Neural cell (in vitro differentiated cells): ENCODE measurements around the gene HCFC1. TPM values are rescaled to one million over a fixed set of nuclear protein-coding genes. Genes with fewer than 3 reads are reported as not detected.

Source experiments
- H2AFZ ChIP-seq: fragments of 200-600, 300-800 bp; sonication (generic), shearing (Covaris generic); 2 replicates; pipeline ENCODE4 v1.6.0; 2014; ENCODE audit warnings: low read depth, mild to moderate bottlenecking, antibody characterized with exemption, low read length, moderate library complexity
- H3F3A ChIP-seq: fragments of 200-600 bp; shearing (Covaris generic); 2 replicates; pipeline ENCODE4 v1.6.1; 2016; ENCODE audit warnings: mild to moderate bottlenecking, moderate library complexity, mixed read lengths, antibody characterized with exemption, low read length; ENCODE audit not compliant: insufficient read depth, poor library complexity, severe bottlenecking
- H3K27ac ChIP-seq: fragments of 200-600, 300-800 bp; sonication (generic), shearing (Covaris generic); 2 replicates; pipeline ENCODE4 v1.5.1; 2014; ENCODE audit warnings: mild to moderate bottlenecking, low read length, moderate library complexity
- H3K27me3 ChIP-seq: fragments of 300-800, 200-600 bp; sonication (generic), shearing (Covaris generic); 2 replicates; pipeline ENCODE4 v1.6.0; 2014; ENCODE audit warnings: mild to moderate bottlenecking, low read depth, low read length, moderate library complexity; ENCODE audit not compliant: insufficient read depth
- H3K36me3 ChIP-seq: fragments of 300-800, 200-600 bp; sonication (generic), shearing (Covaris generic); 2 replicates; pipeline ENCODE4 v1.5.1; 2014; ENCODE audit warnings: mild to moderate bottlenecking, antibody characterized with exemption, low read length, moderate library complexity; ENCODE audit not compliant: insufficient read depth
- H3K4me2 ChIP-seq: fragments of 300-800, 200-600 bp; sonication (generic), shearing (Covaris generic); 2 replicates; pipeline ENCODE4 v1.6.0; 2014; ENCODE audit warnings: mild to moderate bottlenecking, low read length
- H3K4me3 ChIP-seq: fragments of 300-800, 200-600 bp; sonication (generic), shearing (Covaris generic); 2 replicates; pipeline ENCODE4 v1.5.1; 2014; ENCODE audit warnings: mild to moderate bottlenecking, low read length, moderate library complexity
- H3K79me2 ChIP-seq: fragments of 200-600 bp; shearing (Covaris generic); replicated peaks from 2 replicates; pipeline ENCODE4 v1.6.0; 2014; ENCODE audit warnings: mild to moderate bottlenecking, low read length, moderate library complexity; ENCODE audit not compliant: insufficient read depth
- H3K9ac ChIP-seq: fragments of 300-800, 200-600 bp; sonication (generic), shearing (Covaris generic); 2 replicates; pipeline ENCODE4 v1.6.1; 2016; ENCODE audit warnings: mild to moderate bottlenecking, low read length, mixed read lengths
- H3K9me2 ChIP-seq: fragments of 200-600 bp; shearing (Covaris generic); 2 replicates; pipeline ENCODE4 v1.6.1; 2016; ENCODE audit warnings: mild to moderate bottlenecking, low read length, mixed read lengths; ENCODE audit not compliant: insufficient read depth
- H3K9me3 ChIP-seq: fragments of 200-600, 300-800 bp; sonication (generic), shearing (Covaris generic); 2 replicates; pipeline ENCODE4 v1.6.1; 2016; ENCODE audit warnings: mild to moderate bottlenecking, mixed run types, low read length, moderate library complexity, mixed read lengths
- H4K20me1 ChIP-seq: fragments of 200-600 bp; shearing (Covaris generic); 2 replicates; pipeline ENCODE4 v1.6.1; 2016; ENCODE audit warnings: mild to moderate bottlenecking, mixed run types; ENCODE audit not compliant: insufficient read depth
- EP300 ChIP-seq: fragments of 450-650 bp; conservative IDR thresholded peaks from 2 replicates; pipeline ENCODE4 v1.6.1; 2014; ENCODE audit warnings: antibody characterized with exemption, mild to moderate bottlenecking, moderate library complexity; ENCODE audit not compliant: poor library complexity, severe bottlenecking
- EZH2 ChIP-seq: fragments of 200-600, 300-800 bp; shearing (Covaris generic), sonication (generic); IDR thresholded peaks from 2 replicates; pipeline ENCODE4 v1.6.1; 2014; ENCODE audit warnings: antibody characterized with exemption, low read length, borderline replicate concordance, mild to moderate bottlenecking; ENCODE audit not compliant: insufficient read depth, poor library complexity, severe bottlenecking
- MXI1 ChIP-seq: fragments of 450-650 bp; conservative IDR thresholded peaks from 2 replicates; pipeline ENCODE4 v1.6.1; 2014; ENCODE audit warnings: antibody characterized with exemption, mild to moderate bottlenecking; ENCODE audit not compliant: poor library complexity, severe bottlenecking
- POLR2AphosphoS5 ChIP-seq: IDR thresholded peaks from 2 replicates; pipeline ENCODE4 v1.6.1; 2012
- RAD21 ChIP-seq: fragments of 450-650 bp; conservative IDR thresholded peaks from 2 replicates; pipeline ENCODE4 v1.6.1; 2014; ENCODE audit warnings: antibody characterized with exemption, mild to moderate bottlenecking, moderate library complexity
- REST ChIP-seq: IDR thresholded peaks from 2 replicates; pipeline ENCODE4 v1.6.1; 2012; ENCODE audit warnings: borderline replicate concordance
- SMC3 ChIP-seq: fragments of 450-650 bp; conservative IDR thresholded peaks from 2 replicates; pipeline ENCODE4 v1.6.1; 2014; ENCODE audit warnings: antibody characterized with exemption, mild to moderate bottlenecking, moderate library complexity; ENCODE audit not compliant: poor library complexity
- TAF1 ChIP-seq: IDR thresholded peaks from 2 replicates; pipeline ENCODE4 v1.6.1; 2012; ENCODE audit warnings: low read depth
- polyA plus RNA-seq: library from polyadenylated mRNA; depleted of rRNA; stranded (reverse); fragments of >200 nt; gene quantifications from 2 replicates; pipeline ENCODE4 v1.2.3, GENCODE V29; 2014
- TF ChIP-seq, protein P1 (sequence below): fragments of 450-650 bp; IDR thresholded peaks from 2 replicates; pipeline ENCODE4 v1.5.1; 2014; ENCODE audit warnings: antibody characterized with exemption, mild to moderate bottlenecking, moderate library complexity; ENCODE audit not compliant: poor library complexity, severe bottlenecking

HCFC1 gene
- polyA plus RNA-seq, 1 donor from 2014 or later = 7.3 TPM

- Histone ChIP-seq H3K27me3 (no peaks in the 10 kb centered on the region), H3K9me2 (no peaks in the 10 kb centered on the region), H3K4me2 (peak overlapping the region; percentile 70), H3F3A (no peaks in the 10 kb centered on the region), H3K9me3 (no peaks in the 10 kb centered on the region), H3K4me3 (peak overlapping the region; percentile 85), H3K36me3 (no peaks in the 10 kb centered on the region), H3K9ac (peak overlapping the region; percentile 98), H4K20me1 (no peaks in the 10 kb centered on the region), H2AFZ (no peak overlapping the region), H3K79me2 (peaks cover 28% of the 10 kb centered on the region), H3K27ac (peak overlapping the region; percentile 98)
- TF ChIP-seq REST (no peak), EZH2 (no peak), SMC3 (no peak), EP300 (no peak), RAD21 (no peak), MXI1 (no peak), TAF1 (no peak), POLR2AphosphoS5 (no peak)
- TF ChIP-seq, protein P1, sequence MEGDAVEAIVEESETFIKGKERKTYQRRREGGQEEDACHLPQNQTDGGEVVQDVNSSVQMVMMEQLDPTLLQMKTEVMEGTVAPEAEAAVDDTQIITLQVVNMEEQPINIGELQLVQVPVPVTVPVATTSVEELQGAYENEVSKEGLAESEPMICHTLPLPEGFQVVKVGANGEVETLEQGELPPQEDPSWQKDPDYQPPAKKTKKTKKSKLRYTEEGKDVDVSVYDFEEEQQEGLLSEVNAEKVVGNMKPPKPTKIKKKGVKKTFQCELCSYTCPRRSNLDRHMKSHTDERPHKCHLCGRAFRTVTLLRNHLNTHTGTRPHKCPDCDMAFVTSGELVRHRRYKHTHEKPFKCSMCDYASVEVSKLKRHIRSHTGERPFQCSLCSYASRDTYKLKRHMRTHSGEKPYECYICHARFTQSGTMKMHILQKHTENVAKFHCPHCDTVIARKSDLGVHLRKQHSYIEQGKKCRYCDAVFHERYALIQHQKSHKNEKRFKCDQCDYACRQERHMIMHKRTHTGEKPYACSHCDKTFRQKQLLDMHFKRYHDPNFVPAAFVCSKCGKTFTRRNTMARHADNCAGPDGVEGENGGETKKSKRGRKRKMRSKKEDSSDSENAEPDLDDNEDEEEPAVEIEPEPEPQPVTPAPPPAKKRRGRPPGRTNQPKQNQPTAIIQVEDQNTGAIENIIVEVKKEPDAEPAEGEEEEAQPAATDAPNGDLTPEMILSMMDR = no peak
These were observed 1.7 kb downstream of the HCFC1 start for GRCh38 chrX:153969904-153970356.

DNA sequence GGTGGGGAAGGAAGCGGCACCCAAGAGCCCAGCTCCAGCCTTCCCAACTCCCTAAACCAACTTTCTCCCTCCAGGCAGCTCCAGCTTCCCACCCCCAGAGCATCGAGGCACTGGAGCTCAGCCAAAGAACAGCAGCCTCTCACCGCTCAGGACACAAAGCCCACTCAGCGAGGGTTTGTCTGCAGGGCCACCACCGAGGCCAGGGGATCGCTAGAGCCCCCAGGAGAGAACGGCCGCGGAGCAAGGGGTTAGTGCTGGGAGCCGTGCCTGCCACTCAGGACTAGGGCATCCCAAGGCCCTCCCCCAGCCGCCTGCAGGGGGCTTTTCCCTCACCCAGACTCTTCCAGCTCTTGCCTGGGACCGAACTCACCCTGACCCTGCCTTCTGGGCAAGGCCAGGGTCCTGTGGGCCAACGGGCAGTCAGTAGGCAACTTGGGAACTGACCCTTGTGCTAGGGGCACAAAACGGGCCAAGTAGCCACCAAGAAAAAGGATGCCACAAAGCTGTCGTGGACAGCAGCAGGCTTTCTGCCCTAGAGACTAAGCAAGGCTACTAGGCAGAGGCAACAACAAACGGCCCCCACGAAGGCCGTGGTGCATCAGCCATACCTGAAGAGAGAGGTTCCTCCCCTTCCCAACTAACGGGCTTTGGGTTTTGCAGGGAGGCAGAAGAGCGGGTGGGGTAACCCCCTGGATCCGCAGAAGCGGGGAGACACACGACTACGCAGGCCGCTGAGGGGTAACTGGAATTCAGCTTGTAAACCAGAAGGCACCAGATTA is 2.3 kb downstream of the HCFC1 start:
- Histone ChIP-seq H4K20me1 (no peaks in the 10 kb centered on the region), H3K27ac (peak overlapping the region; percentile 98), H3K9ac (peak overlapping the region; percentile 98), H3K9me2 (no peaks in the 10 kb centered on the region), H3K9me3 (no peaks in the 10 kb centered on the region), H3K27me3 (no peaks in the 10 kb centered on the region), H3K4me3 (peak overlapping the region; percentile 85), H3K4me2 (peak overlapping the region; percentile 70), H3K36me3 (no peaks in the 10 kb centered on the region), H3K79me2 (peaks cover 33% of the 10 kb centered on the region), H3F3A (no peaks in the 10 kb centered on the region), H2AFZ (no peak overlapping the region)
- TF ChIP-seq RAD21 (no peak), EZH2 (no peak), POLR2AphosphoS5 (no peak), MXI1 (no peak), SMC3 (no peak), REST (no peak), TAF1 (no peak)
- TF ChIP-seq, protein P1 = no peak
